HG02678 (cell line): ENCODE measurements around the gene SYNM.
"Not testable (repeated sequence)": the region's sequence is repeated elsewhere in the genome, so short reads cannot be mapped to it uniquely, and the experiment has no call there.

Experiments
- ATAC-seq: cut with Tn5 transposase; IDR thresholded peaks from one replicate; pipeline ENCODE4 v1.9.1; 2021; ENCODE audit warnings: mild to moderate bottlenecking, moderate library complexity; ENCODE audit not compliant: unreplicated experiment

Gene SYNM, protein sequence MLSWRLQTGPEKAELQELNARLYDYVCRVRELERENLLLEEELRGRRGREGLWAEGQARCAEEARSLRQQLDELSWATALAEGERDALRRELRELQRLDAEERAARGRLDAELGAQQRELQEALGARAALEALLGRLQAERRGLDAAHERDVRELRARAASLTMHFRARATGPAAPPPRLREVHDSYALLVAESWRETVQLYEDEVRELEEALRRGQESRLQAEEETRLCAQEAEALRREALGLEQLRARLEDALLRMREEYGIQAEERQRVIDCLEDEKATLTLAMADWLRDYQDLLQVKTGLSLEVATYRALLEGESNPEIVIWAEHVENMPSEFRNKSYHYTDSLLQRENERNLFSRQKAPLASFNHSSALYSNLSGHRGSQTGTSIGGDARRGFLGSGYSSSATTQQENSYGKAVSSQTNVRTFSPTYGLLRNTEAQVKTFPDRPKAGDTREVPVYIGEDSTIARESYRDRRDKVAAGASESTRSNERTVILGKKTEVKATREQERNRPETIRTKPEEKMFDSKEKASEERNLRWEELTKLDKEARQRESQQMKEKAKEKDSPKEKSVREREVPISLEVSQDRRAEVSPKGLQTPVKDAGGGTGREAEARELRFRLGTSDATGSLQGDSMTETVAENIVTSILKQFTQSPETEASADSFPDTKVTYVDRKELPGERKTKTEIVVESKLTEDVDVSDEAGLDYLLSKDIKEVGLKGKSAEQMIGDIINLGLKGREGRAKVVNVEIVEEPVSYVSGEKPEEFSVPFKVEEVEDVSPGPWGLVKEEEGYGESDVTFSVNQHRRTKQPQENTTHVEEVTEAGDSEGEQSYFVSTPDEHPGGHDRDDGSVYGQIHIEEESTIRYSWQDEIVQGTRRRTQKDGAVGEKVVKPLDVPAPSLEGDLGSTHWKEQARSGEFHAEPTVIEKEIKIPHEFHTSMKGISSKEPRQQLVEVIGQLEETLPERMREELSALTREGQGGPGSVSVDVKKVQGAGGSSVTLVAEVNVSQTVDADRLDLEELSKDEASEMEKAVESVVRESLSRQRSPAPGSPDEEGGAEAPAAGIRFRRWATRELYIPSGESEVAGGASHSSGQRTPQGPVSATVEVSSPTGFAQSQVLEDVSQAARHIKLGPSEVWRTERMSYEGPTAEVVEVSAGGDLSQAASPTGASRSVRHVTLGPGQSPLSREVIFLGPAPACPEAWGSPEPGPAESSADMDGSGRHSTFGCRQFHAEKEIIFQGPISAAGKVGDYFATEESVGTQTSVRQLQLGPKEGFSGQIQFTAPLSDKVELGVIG (N-terminal part only)

DNA sequence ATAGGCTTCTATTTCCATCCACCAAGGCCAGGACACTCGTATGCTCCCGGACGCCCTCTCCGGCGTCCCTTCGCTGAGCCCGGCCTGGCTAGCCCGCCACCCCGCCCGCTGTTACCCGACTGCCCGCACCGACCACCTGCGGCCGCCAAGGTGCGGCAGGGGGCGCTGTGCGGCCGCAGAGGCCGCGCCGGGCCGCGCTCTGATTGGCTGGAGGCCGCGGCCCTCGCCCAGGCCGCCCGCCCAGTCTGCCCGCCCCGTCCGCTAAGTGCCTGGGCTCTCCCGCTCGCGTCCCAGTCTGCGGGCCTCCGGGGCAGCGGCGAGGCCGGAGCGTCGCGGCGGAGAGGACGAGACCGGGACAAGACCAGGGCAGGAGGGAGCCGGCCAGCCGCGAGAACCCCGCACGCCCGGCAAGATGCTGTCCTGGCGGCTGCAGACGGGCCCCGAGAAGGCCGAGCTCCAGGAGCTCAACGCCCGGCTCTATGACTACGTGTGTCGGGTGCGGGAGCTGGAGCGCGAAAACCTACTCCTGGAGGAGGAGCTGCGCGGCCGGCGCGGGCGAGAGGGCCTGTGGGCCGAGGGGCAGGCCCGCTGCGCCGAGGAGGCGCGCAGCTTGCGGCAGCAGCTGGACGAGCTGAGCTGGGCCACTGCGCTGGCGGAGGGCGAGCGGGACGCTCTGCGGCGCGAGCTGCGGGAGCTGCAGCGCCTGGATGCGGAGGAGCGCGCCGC, at the start of gene SYNM:
Gene SYNM, plus strand, starts transcription at position 293 of the 726 bp plus-strand sequence. Its CDS starts 120 bp downstream, at position 413.
- ATAC-seq, result peak; percentile 71

DNA sequence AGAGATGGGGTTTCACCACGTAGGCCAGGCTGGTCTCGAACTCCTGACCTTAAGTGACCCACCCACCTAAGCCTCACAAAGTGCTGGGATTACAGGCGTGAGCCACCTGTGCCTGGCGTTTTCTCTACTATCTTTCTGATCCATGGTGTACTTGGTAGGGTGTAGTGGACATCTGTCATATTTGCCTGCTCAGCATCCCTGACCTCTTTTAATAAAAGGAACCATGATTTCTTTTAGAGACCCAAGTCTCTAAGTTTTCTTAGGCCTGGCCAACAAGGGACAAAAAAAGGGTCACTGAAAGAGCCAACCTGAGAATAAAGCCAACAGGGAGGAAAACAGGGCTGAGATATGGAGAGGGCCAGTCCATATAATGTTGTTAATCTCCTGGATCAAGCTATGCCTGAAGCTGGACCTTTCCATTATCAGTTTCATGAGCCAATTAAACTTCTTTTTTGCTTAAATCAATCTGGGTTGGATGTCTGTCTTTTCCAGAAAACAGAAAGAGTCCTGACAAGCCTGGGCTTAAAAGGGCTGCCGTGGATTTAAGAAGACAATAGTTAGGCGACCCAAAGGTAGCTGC, 49.2 kb upstream of the SYNM start:
- no peak for ATAC-seq

DNA sequence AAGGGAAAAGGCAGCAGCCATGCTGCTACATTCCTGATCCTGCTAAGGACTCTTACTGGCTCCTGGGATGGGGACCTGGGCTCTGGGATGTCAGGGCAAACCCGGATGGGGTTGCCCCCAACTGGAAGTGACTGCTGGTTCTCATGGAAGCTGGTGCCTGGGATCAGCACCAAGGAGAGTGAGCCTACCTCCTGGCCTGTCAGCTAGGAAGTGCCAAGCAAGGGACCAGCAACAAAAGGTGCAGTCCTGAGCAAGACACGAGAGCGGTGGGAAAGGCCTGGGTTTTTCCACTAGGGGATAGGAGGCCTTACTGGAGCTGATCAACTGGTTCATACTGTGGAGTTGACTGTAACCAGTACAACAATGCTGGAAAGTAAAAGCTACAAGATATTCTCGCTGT, 47.9 kb upstream of the SYNM start:
- ATAC-seq, result no peak

DNA sequence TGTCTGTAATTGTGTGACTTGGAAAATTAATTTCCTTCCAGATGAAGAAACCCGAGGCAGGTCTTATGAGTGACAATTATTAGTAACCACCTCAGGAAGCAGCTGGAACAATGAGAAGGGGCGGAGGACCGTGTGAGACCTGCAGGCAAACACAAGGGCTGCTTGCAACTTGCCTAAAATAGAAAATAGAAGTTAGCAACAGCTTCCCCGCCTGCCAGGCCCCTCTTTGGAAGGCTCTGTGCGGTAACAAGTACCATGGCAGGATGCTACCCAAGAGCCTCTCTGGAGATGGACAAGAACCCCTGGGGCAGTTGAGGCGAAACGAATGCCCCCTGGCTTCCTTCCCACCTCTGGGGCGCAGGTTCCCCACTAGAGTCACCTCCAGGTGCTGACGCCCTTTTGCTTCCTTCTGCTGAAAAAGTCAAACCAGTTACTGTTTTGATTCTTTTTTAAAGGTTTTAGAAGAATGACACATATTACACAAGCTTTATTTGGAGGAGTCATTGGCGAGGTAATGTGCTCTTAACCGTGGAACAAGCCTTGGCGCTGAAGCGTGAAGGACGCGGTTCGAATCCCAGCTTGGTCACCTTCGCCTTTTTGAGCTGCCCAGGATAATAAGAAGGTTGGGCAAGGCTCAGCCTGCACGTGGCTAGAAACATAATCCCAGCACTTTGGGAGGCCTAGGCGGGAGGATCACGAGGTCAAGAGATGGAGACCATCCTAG, 47.0 kb upstream of the SYNM start:
- no peak for ATAC-seq

DNA sequence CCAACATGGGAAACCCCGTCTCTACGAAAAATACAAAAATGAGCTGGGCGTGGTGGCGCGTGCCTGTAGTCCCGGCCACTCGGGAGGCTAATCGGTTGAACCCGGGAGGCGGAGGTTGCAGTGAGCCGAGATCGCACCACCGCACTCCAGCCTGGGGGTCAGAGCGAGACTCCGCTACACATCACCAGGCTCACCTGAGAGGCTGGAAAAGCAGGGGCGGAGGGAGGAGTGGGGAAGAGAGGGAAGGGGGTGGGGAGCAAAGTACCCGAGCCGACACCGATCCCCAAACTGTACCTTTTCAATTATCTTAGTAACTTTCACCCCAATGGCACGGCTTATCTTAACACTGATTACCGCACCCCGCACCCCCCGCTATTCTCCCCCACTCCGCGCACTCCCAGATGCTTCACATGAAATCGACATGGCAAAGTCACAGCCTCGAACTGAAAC, 46.4 kb upstream of the SYNM start:
- ATAC-seq, result no peak

DNA sequence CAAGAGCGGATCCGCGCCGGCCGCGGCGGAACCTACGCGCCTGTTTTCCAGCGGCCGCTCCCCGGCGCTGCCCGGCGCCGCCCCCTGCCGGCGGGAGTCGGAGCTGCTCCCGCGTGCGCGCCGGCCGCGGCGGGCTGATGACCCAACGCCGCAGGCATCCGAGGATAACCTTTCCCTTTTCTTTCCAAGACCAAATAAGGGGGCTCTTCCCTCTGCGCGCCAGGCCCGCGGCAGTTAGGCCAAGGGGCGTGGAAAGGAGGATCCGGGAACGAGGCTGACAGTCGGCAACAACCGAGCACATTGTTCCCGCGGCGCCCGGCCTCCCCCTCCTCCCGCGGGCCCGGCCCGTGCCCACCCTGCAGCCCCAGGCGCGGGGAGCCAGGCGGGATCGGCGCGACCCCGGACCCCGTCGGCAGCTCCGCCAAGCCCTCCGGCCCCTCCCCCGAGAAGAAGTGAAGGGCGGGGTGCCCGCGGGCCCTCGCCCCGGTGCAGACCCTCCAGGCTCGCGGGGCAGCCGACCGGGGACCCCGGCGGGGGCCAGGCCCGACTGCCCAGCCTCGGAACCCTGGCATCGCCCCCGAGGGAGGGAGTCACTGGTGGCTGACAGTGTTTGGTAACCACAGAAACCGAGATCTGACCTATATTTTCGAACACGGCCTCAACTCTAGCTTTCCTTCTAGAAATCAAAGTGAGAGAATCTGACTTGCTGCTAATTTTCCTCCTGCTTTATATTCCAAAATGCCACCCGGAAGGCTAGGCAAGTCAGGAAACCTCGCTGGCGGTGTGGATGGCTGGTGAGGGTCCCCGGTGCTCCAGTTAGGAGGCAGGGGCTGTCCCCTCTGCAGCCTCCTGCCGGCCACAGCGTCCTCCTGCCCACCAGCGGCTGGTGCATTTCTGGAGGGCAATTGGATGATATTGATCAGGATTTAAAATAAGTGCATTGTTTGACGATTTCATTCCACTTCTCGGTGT, 45.6 kb upstream of the SYNM start:
- peak; percentile 84 for ATAC-seq

DNA sequence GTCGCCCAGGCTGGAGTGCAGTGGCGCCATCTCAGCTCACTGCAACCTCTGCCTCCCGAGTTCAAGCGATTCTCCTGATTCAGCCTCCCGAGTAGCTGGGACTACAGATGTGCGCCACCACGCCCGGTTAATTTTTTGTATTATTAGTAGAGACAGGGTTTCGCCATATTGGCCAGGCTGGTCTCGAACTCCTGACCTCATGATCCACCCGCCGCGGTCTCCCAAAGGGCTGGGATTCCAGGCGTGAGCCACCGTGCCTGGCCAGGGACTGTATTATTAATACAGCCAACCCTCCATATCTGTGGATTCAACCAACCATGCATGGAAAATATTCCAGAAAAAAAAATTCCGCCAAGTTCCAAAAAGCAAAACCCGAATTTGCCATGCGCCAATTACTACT, 44.7 kb upstream of the SYNM start:
- not testable (repeated sequence) for ATAC-seq

DNA sequence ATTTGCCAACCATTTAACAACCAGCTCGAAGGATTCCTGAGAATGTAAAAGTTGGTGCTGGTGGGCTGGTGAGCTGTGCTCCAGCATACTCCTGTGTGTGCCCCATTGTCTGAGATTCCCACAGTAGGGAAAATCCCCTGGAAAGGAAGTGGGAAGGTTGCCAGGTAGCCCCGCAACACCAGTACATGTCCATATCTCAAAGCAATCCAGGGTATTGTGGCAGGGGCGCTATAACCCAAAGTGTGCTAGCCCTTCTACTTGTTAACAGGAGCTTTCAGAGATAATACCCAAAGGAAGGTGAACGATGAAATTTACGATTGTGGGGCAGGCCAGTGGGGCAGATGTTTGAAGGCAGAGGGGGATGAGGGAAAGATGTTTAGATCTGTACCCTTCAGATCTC, 42.7 kb upstream of the SYNM start:
- no peak for ATAC-seq

DNA sequence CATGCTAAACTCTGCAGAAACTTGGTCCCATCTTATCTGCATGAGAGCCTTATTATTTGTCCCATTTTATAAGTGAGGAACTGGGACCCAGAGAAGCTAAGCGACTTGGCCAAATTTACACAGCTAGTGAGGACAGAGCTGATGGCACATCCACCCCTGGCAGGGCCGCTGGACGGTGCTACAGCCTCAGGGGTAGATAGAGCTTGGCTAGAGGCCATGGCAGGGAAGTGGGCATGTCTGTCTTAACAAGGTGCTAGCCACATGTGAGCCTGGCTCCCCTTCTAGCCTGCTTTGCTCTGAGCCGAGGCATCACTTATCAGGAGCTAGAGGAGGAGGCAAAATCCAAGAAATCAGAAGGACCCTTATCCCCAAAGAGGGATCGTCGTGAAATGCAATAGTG, 36.7 kb upstream of the SYNM start:
- ATAC-seq, result no peak

DNA sequence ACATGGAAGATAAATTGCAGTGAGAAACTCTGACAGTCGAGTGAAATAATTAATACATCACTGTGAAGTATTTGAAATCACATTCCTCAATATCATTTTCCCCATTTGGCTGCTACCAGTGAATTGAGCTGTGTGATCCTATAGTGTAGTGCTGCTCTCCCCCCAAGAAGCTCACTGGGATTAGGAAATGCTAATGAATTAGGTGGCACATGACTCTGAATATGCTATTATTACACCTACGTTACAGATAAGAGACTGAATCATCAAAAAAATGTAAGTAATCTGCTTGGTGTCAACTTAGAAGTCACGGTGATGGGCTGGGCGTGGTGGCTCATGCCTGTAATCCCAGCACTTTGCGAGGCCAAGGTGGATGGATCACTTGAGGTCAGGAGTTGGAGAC, 34.7 kb upstream of the SYNM start:
- no peak for ATAC-seq

DNA sequence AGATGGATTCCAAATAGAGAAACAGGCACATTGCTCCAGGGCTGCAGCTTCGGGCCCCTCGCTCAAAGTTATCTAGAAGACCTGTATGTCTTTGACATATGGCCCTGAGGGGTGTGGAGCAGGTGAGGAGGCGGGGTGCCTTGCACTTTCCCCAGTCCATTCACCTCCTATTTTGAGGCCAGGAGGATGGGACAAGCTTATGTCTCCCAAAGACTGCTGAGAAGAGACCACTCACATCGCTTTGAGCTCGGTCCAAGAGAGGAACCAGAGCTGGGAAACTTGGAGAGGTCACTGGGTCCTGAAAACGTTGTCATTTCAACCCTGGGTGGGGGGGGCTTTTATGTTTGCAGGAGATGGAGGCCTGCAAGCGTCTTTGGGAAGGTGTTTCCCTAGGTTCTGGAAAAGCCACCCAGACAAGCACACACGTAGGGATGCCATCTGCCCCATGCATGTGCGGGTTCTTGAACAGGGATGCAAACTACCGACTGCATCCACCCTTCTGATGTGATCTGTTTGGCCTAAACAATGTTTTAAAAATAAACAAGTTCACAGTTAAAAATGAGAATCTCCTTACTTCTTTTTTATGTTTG, 33.7 kb upstream of the SYNM start:
- ATAC-seq, result no peak

DNA sequence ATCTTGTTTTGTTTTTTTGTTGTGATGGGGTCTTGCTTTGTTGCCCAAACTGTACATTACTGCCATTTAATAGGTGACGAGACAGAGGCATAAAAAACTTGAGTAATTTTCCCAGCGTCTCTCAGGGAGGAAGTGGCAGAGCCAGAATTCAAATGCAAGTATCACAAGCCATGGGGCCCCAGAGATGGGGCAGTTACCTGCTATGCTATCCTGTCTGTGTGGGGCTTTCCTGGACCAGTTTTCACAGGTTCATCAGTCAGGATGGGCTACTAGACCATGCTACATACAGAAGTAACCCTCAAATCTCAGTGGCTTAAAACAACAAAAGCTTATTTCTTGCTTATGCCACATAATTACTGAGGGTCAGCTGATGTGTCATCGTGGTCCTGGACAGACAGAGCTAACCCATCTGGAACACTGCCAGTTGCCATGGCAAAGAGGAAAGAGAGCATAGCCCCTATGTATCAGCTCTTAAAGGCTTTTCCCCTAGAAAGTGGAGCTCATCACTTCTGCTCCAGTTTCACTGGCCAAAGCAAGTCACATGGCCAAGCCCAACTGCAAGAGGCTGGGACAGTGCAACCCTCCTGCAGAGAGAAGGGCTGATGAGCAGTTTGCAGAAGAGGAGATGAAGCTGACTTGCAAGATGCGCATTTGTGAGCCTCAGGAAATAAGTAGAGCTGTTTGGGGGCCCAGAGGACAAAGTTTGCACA, 31.7 kb upstream of the SYNM start:
- ATAC-seq, result no peak

DNA sequence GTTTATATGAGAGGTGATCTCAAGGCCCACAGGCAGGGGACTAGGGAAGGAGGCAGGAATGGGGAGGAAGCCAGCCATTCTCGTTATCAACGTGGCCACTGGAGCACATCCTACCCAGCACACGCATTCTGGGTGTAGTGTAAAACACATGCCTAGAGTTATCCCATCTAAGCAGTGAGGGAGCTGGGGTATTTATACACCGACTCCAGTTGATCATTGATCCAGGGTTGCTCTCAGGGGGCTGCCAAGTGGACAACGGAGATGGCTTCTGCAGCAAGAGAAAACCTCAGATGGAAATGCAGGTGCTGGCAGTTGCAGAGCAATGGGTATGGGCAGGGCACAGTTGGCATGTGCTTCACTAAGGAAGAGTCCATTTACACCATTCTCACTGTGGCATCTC, 30.4 kb upstream of the SYNM start:
- no peak for ATAC-seq

DNA sequence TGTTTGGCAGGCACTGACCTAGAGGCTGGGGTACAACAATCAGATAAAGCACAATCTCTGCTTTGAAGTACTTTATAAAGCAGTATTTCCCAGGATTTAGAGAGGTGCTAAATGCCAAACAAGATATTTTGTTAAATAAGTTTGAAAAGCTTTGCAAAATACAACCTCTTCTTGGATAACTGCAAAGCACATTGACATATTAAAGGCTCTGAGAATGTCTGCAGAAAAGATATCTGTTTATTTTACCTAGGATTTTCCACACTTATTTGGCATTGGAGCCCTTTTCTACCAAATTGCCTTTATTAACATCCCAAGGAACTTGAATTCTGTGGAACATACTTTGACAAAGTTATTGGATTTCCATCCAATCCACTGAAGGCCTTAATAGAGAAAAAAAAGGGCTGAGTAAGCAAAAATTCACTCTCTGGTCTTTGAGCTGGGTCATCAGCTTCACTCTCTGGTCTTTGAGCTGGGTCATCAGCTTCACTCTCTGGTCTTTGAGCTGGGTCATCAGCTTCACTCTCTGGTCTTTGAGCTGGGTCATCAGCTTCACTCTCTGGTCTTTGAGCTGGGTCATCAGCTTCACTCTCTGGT, 29.7 kb upstream of the SYNM start:
- ATAC-seq, result not testable (repeated sequence)

DNA sequence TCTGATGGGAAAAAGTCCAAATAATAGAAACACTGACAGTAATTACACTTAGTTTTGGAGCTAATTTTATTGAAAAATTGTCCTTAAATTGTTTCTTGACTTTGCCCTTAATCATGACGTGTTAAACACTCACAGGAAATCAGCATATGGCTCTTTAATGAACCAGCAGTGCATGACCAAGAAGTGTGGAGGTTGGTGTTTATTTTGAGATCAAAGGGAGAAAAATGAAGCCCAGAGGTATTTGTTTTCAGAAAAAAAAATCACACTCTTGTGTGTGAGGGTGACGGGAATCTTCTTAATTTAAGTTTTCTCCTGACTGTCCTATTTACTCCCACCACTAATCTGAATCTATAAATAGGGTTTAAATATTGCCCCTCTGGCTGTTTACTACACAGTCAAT, 28.8 kb upstream of the SYNM start:
- ATAC-seq, result peak; percentile 5

DNA sequence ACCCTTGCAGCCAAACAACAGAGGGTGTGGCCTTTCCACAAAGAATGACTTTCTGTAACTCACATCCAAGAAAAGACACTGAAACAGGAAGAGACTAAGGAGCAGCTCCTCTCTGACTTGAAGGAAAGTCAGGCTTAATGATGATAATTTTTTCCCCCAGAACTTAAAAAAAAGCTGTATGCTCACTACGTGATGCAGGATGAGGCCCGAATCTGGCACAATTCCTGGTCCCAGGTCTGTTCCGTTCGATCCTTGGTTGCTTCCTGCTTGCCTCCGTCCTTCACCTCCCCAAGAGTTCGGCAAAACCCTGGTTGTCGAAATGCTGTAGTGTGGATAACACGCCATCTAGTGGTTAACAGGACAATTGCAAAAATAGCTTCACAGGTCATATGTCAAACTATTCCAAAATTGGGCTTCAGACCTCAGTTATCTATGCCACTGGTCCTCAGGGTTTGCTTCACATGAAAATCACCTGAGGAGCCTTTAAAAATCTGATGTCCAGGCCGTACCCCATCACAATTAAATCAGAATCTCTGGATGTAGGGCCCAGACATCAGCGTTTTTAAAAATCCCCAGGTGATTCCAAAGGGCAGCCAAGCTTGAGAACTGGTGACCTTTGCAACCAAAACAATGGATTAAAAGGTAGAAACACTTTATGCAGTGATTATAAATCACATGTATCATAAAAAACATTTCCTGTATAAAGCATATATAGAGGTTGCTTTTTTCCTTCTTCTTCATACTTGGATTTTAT, 28.1 kb upstream of the SYNM start:
- peak; percentile 86 for ATAC-seq
